ENCODE measurements around the gene UBAC1. TPM values are rescaled to one million over a fixed set of nuclear protein-coding genes. Genes with fewer than 3 reads are reported as not detected.

Gene UBAC1
- total RNA-seq, 2 donors from 2014 or later = 47.9 to 48.4 TPM

DNA sequence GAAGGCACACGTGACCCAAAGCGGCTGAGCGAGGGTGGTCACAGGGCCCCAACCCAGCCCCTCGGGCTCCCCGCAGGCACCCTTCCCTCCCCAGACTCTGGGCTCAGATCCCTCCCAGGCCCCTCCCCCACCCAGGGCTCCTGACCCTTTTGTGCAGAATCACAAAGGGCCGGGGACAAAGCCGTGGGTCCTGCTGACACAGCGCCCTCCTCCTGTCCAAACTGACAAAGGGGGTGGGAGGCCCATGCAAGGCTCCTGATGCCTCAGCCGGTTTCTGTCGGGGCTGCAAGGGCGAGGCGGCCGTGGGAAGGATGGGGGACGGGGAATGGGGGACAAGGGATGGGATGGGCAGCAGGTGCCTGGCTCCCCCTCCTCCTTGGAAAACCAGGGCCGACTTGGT, 43.5 kb upstream of the UBAC1 start:
- Histone ChIP-seq H3K36me3 (ENCODE audit: control insufficient read depth, insufficient read depth, low read length) (no peaks in the 10 kb centered on the region), H3K4me3 (ENCODE audit: low read length) (no peak overlapping the region), H3K9me3 (ENCODE audit: control insufficient read depth, low read length) (no peaks in the 10 kb centered on the region), H3K4me1 (ENCODE audit: control insufficient read depth, insufficient read depth, low read length) (peaks cover 3% of the 10 kb centered on the region), H3K27ac (ENCODE audit: low read depth, low read length) (peak overlapping the region; percentile 93), H3K27me3 (ENCODE audit: control insufficient read depth, insufficient read depth, low read length, poor library complexity, severe bottlenecking) (no peaks in the 10 kb centered on the region), H3K9ac (ENCODE audit: extremely low read depth, low read length, poor library complexity, severe bottlenecking) (no peak overlapping the region)
- no peak overlapping the region for H3K4me3 Mint-ChIP-seq
- peak; percentile 78 for DNase-seq
- H3K27ac Mint-ChIP-seq = peak overlapping the region; percentile 58
- TF ChIP-seq, protein P1, sequence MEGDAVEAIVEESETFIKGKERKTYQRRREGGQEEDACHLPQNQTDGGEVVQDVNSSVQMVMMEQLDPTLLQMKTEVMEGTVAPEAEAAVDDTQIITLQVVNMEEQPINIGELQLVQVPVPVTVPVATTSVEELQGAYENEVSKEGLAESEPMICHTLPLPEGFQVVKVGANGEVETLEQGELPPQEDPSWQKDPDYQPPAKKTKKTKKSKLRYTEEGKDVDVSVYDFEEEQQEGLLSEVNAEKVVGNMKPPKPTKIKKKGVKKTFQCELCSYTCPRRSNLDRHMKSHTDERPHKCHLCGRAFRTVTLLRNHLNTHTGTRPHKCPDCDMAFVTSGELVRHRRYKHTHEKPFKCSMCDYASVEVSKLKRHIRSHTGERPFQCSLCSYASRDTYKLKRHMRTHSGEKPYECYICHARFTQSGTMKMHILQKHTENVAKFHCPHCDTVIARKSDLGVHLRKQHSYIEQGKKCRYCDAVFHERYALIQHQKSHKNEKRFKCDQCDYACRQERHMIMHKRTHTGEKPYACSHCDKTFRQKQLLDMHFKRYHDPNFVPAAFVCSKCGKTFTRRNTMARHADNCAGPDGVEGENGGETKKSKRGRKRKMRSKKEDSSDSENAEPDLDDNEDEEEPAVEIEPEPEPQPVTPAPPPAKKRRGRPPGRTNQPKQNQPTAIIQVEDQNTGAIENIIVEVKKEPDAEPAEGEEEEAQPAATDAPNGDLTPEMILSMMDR (conservative IDR thresholded peaks at IDR 0.05) = no peak
- H3K9me3 Mint-ChIP-seq = no peaks in the 10 kb centered on the region
- H3K4me1 Mint-ChIP-seq = peaks cover 10% of the 10 kb centered on the region
- no peaks in the 10 kb centered on the region for H3K36me3 Mint-ChIP-seq (ENCODE audit: low read depth)
- H3K27me3 Mint-ChIP-seq (ENCODE audit: insufficient read depth) = no peaks in the 10 kb centered on the region
- 16 to 75% methylated on average over 7 to 15 of the region's 15 CpGs for WGBS, 2 experiments (ENCODE audit: insufficient coverage in 1 of 2, insufficient read length in 1 of 2)

DNA sequence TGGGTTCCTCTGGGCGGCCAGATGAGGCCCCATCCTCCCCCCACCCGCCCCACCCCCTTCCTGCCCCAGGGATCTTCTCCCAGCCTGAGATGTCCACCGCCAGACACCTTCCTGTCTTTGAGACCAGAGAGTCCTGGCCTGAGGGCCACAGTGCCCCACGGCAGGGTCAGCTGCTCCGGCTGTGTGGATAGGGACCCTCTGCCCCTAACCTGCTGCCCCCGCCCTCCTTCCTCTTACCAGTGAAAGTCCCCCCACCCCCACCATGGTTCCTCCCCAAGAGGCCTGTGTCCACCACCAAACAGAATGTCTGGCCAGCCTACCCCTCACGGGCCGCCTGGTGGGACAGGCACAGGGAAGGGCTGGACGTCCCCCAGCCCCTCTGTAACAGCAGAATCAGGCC, 43.0 kb upstream of the UBAC1 start:
- no peak for DNase-seq
- no peaks in the 10 kb centered on the region for H3K9me3 Mint-ChIP-seq
- H3K4me1 Mint-ChIP-seq = peaks cover 10% of the 10 kb centered on the region
- TF ChIP-seq, protein P1 (conservative IDR thresholded peaks at IDR 0.05) = no peak
- Histone ChIP-seq H3K36me3 (ENCODE audit: control insufficient read depth, insufficient read depth, low read length) (no peaks in the 10 kb centered on the region), H3K27me3 (ENCODE audit: control insufficient read depth, insufficient read depth, low read length, poor library complexity, severe bottlenecking) (no peaks in the 10 kb centered on the region), H3K4me1 (ENCODE audit: control insufficient read depth, insufficient read depth, low read length) (peaks cover 3% of the 10 kb centered on the region), H3K9me3 (ENCODE audit: control insufficient read depth, low read length) (no peaks in the 10 kb centered on the region), H3K27ac (ENCODE audit: low read depth, low read length) (peak overlapping the region; percentile 93), H3K4me3 (ENCODE audit: low read length) (no peak overlapping the region), H3K9ac (ENCODE audit: extremely low read depth, low read length, poor library complexity, severe bottlenecking) (no peak overlapping the region)
- no peaks in the 10 kb centered on the region for H3K27me3 Mint-ChIP-seq (ENCODE audit: insufficient read depth)
- no peaks in the 10 kb centered on the region for H3K36me3 Mint-ChIP-seq (ENCODE audit: low read depth)
- WGBS, 2 experiments (ENCODE audit: insufficient coverage in 1 of 2, insufficient read length in 1 of 2) = 83 to 84% methylated on average over 1 to 8 of the region's 9 CpGs
- H3K4me3 Mint-ChIP-seq = no peak overlapping the region
- peak overlapping the region; percentile 58 for H3K27ac Mint-ChIP-seq

DNA sequence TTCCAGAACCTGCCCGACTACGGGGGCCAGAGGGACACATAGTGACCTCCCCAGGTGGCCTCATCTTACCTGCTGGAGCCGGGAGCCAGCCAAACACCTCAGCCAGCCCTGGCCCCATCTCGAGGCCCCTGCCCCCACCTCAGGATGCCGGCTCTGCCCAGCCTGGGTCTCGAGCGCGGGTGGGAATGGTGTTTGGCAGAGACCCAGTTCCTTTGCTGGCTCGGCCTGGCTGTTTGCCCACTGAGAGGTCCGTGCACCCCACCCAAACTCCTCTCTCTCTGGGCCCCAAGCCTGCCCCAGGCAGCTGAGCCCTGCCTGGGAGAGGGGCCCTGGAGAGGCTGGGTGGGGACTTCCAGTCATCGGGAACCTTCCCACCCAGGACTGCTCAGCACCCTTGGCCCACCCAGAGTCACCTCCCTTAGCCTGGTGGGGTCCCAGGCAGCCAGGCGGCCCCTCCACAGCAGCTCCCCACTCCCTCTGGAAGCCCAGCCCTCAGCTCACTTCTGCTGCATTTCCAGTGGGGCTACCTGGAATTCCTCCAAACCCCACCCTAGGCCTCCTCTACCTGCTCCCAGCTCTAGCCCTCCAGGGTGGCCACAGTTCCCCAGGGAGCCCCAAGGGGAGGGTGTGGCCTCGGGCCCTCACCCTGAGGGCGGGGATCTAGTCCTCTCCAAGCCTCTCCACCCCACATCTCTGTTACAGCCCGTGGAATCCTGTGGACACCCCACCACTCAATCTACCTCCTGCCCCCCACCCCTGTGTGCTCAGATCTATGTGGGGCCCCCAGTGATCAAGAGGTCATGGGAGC, 42.4 kb upstream of the UBAC1 start:
- Mint-ChIP-seq H3K4me1 (peaks cover 10% of the 10 kb centered on the region), H3K9me3 (no peaks in the 10 kb centered on the region), H3K4me3 (no peak overlapping the region), H3K36me3 (ENCODE audit: low read depth) (no peaks in the 10 kb centered on the region), H3K27me3 (ENCODE audit: insufficient read depth) (no peaks in the 10 kb centered on the region), H3K27ac (no peak overlapping the region)
- TF ChIP-seq, protein P1 (conservative IDR thresholded peaks at IDR 0.05) = no peak
- Histone ChIP-seq H3K9me3 (ENCODE audit: control insufficient read depth, low read length) (no peaks in the 10 kb centered on the region), H3K27ac (ENCODE audit: low read depth, low read length) (no peak overlapping the region), H3K4me1 (ENCODE audit: control insufficient read depth, insufficient read depth, low read length) (peaks cover 3% of the 10 kb centered on the region), H3K27me3 (ENCODE audit: control insufficient read depth, insufficient read depth, low read length, poor library complexity, severe bottlenecking) (no peaks in the 10 kb centered on the region), H3K36me3 (ENCODE audit: control insufficient read depth, insufficient read depth, low read length) (no peaks in the 10 kb centered on the region), H3K4me3 (ENCODE audit: low read length) (no peak overlapping the region), H3K9ac (ENCODE audit: extremely low read depth, low read length, poor library complexity, severe bottlenecking) (no peak overlapping the region)
- WGBS, 2 experiments (ENCODE audit: insufficient coverage in 1 of 2, insufficient read length in 1 of 2) = 89 to 90% methylated on average over 6 to 15 of the region's 15 CpGs
- no peak for DNase-seq

Data from endodermal cell (in vitro differentiated cells).